DMS153 treated with DMSO at 0.1 percent for 48 hours (cell line): ENCODE data around the gene RALGPS1.

Source experiments
- DNase-seq: peaks from one replicate; lab custom pipeline; 2025; ENCODE audit not compliant: unreplicated experiment; lab: John Stamatoyannopoulos, UW

The RALGPS1 gene

DNA sequence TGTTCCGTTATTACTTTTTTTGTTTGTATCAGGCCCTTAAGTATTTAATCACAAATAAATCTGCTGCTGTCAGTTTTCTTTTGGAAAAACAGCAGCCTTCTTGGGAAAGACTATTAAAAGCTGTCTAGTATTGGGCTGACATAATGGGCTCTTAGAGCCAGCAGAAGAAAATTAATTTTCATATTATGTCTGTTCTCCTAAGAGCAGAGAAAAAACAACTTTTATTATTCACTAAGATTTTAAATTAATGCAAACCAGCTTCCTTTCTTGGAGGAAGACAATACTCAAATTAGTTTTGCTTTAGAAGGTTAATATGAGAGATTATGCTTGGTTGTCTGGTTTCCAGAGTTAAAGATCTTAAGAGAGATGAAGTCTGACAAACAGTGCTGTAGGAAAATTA lies 319.4 kb downstream of the RALGPS1 start:
- no peak for DNase-seq

DNA sequence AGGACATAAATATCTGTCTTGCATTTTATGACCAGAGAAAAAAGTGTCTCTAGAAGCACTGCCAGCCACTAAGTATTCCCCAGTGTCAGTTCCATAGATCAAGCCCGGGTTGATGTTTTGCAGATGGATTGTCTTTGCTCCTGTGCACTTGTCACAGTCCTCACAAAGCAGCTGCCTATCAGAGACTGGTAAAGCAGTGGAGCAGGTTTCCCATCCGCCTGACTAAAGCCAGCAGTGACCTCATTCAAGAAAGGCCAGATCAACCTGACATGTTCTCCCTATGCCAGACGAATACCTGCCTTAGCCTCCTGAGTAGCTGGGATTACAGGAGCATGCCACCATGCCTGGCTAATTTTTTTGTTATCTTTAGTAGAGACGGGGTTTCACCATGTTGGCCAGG lies 323.2 kb downstream of the RALGPS1 start:
- DNase-seq, result no peak

DNA sequence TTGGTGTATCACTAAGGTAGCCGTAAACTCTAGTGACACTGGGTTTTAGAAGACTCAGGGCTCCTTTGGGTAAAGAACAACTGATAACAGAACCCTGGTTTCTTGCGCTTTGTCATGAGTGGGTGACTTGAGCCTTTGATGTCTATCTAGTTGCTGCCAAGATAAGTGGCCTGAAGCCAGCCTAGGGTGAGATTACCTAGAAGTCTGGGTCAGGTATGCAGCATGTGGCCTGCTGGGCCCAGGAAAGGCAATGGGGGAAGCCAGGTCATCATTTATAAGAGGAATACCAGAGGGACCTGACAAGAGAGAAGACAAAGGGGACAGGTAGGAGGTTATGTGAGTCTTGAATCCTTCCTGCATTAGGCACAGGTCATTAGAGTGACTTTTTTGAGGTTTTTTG lies 326.8 kb downstream of the RALGPS1 start:
- no peak for DNase-seq

DNA sequence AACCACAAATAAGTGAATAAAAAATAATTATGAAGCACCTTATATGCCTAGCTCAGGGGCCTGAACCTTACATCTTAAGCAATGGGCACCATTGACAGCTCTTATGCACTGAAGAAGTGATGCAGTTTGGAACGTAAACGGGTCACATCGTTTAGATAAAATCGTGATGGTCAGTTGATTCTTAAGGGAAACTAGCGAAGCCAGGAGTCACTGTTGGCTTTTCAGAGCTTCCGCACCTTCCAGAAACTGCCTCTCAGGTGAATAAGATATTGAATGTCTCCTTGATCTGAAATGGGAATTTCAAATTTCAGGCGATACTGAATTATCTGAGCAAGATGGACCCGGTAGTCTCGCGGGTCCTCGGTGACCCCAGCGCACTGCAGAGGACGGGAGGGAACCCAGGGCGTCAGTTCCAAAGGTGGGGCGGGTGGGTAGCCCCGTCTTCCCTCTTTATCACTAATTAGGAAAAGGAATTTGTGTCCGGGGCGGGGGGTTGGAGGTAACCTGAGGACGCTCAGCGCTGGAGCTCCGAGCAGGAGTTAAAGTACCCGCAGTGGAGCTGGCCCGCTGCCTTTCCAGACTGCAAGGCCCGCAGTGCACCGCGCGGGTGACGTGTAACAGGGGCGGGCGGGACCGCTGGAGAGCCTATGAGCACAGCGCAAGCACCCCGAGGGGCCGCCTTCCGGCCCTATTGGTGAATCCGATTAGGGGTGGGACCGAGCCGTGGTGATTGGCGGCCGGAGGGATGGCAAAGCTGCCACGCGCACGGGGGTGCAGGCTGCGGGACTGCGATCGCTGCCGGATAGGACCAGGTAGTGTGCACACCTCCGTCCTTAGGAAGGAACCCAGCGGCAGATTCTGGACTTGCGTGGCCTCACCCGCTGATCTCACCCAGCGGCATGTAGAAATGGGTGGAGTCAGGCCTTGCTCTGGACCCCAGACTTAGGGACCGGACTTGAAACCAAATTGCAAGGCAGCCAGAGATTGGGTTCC lies 330.3 kb downstream of the RALGPS1 start:
- DNase-seq, result peak; percentile 75

DNA sequence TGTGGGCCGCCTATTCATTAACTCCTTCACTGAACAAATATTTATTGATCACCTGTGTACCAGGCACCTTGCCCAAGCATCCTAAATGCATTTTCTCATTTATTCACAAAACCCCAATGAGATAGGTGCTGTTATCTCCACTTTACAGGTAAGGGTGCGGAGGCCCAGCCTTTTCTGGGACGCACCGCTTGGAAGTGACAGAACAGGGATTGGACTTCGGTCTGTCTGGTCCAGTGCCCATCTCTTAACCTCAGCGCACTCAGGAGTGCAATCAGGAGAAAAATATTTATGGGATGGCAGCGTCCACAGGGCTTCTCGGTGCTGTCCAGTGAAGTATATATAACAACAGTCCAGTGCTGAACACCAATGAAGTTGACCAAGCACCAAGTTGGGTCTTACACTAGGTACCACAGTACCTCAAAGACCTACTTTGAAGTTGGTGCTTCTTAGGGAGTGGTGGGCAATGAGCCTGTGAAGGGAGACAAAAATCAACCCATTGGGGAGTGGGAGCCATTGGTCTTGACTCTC lies 331.1 kb downstream of the RALGPS1 start:
- DNase-seq, result no peak

DNA sequence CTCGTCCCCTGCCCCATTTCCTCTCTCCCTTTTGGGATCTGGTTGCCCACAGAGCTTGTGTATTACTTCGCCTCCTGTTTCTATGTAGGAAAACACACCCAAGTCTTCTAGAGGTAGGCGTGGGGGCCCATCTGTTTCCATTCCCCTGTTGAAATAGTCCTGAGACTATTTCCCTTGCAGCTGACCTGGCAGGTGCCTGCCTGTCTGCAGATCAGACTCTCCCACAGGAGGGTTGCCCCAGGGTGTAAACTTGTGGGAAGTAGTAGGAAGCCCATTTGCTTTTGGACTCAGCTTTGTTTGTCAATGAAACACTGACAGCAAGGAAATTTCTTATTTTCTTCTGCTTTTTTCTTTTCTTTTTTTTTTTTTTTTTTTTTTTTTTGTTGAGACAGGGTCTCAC lies 333.7 kb downstream of the RALGPS1 start:
- DNase-seq, result no peak

DNA sequence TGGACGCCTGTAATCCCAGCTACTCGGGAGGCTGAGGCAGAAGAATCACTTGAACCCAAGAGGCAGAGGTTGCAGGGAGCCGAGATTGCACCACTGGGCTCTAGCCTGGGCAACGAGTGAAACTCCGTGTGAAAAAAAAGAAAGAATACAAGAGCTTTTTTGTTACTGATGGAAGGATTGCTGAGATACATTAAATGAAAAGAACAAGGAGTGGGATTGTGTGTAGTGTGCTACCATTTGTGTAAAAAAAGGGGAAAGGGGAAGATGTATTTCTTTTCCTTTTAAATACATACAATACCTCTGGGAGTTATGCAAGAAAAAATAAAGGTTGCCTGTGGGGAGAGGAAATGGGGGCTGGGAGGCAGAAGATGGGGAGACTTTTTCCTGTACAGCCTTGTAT lies 335.3 kb downstream of the RALGPS1 start:
- DNase-seq, result no peak

DNA sequence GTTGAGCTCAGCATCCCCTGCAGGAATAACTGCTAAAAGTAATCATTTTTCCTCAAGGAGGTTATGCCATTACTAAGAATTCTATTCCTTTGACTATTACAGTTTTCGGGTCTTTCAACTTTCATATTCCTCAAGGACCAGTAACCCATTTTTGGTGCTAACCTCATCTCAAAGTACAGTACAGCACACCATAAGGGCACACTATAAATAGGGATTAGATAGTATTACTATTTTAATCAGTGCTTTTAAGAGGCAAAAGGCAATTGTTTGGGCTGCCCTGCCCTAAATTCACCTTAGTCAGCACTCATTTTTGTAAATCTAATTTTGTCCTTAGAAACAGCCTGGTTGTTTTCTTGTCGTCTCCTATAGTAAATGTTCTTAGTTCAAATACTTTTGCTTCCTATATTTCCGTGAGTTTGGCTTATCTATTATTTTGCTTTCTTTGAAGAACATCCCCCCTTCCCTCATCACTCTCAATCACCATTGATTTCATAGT lies 336.4 kb downstream of the RALGPS1 start:
- no peak for DNase-seq

DNA sequence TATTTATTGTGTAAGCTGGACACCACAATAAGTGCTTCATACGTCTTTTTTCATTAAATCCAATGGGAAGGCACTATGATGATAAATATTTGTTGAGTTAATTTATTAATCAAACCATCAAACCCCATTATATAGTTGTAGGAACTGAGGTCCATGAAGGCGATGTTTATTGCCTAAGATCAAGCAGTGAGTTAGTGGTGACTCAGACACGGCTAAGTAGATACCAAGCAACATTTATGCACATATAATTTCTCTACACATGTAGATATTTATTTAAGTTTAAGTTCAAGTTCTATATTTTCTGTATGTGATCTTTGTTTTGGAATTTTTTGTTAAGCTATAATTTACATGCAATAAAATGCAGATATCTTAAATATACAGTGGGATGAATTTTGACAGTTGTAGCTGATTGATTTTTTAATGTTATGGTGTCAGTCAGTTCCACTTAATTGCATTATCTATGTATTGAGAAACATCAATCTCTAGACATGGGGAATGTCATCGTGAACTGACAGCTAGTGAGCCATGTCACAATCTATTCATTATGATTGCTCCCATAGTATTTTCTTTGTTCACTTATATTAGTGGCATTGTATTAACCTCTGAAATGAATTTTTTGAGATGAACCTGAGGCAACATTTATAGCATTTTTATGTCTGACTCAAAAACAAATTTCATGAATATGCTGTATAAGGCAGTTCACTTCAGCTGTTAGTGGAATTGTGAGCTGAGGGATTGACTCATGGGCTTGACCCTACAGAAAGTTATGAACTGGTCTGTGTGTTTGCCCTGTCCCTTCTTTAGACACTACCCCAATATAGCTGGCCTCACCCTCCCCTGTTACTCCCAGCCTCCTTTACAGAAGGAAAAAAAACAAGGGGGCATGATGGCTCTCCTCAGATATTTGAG lies 338.1 kb downstream of the RALGPS1 start:
- no peak for DNase-seq

DNA sequence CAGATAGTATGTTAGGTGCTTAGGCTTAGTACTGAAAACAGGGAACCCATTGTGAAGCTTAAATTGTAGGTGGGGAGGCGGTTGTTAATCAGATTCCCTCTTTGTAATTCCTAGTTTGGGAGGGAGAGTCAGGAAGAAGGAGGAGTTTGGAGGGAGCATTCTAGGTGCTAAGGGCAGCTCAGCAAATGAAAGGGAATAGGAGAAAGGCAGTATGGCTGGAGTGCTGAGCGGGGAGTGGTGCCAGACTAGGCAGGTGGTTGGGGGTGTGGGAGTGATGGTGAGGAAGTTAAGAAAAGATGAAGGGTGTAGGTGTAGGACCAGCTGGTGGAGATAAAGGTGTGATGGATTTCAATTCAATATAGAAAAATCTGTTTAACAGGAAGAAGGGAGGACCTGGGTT lies 338.9 kb downstream of the RALGPS1 start:
- DNase-seq, result no peak

DNA sequence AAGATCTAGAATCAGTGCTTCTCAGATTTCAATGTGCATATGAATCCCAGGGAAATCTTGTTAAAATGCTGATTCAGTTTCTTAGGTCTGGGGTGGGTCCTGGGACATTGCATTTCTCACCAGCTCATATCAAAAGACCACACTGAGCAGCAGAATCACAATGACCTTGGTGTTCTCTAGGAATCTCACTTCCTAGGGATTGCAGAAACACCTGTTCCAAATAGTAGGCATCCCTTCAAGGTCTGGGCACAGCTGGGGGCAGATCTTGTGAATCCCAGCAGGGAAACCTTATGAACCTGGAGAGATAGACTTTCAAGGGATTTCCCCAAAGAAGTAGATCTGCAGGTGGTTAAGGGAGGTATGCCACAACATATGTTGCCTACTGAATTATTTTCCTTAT lies 341.1 kb downstream of the RALGPS1 start:
- DNase-seq, result no peak

DNA sequence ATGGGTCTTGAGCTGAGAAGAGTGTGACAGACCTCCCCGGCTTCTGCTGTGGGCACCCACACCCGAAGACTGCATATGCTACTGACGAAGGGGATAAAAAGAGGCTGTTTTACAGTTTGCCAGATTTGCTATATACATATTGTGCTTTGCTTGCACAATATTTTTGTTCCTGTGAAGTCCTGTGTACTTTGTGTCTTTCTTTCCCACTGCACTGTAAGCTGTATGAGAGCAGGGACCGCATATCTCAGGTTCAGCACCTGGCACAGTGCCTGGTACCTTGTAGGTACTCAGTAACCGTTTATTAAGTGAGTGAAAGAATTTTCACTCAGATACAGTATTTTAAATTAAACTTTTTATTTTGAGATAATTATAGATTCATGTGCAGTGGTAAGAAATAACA lies 341.7 kb downstream of the RALGPS1 start:
- no peak for DNase-seq

DNA sequence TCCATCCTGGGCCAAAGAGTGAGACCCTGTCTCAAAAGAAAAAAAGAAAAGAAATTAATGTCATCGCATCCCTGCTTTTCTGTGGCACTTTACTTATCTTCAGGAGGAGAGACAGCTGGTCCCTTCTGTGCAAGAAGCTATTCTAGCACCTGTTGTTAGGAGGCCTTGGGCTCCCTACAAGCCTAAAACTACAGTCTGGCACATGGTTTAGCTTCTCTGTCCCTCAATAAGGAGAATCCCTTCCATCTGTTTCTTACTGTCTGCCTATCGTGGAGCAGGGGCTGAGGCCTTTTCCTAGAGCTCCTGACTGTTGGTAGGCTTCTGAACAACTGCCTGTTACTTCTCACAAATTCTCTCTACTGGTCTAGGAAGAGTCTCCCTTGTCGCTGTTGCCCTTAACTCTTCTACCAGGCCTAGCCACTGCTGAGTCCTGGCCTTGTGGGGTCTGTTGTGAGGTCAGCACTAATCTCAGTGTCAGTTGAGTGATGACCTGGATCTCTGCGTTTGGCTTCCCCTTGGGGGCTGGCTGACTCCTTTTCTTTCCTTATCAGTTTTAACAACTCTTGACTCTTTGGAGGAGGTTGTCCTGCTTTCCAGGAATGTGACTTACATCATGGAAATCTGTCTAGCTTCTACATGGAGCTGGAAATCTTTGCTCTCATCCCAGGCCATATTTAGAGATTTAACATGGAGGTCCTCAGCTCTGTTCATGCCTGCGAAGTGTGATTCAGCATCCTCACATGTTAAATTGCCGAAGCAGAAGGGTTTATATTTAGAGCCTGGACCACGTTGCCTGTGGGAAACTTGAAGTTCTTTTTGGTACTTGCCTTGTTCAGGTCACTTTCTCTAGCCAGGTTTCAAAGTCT lies 344.3 kb downstream of the RALGPS1 start:
- no peak for DNase-seq

DNA sequence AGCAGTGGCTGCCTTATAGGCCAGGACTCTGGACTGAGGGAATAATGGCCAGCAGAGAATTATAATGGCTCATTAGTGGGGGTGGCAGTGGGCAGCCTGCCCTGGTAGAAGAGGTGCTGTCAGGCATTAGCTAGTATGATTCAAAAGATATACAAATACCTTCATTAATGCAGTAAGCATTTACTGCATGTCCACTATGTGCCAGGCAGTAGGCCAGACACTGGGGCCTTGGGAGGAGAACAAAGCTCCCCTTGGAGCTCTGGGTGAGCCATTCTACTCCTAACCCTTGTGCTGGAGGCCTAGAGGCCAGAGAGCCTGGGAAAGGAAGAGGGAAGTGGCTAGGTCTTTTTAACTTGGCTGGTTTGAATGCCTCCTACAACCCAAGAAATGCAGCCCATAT lies 348.0 kb downstream of the RALGPS1 start:
- no peak for DNase-seq

DNA sequence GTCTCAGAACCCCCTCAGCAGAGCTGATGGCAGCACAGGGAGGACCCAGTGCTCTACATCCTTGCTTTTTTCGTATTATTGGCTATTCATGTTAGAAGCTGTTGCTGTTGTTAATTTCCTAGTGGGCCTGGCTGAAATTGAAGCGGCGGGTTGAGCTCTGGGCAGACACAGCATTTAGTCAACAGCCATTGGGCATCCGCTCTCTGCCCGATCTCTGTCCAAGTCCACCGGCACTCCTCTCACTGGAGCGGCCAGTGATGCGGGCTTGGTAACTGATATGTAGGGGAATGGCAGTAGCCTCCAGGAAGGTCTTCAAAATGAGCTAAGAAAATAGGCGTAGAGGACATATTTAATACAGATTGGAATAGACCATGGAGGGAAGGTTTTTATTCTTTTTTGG lies 348.7 kb downstream of the RALGPS1 start:
- no peak for DNase-seq

DNA sequence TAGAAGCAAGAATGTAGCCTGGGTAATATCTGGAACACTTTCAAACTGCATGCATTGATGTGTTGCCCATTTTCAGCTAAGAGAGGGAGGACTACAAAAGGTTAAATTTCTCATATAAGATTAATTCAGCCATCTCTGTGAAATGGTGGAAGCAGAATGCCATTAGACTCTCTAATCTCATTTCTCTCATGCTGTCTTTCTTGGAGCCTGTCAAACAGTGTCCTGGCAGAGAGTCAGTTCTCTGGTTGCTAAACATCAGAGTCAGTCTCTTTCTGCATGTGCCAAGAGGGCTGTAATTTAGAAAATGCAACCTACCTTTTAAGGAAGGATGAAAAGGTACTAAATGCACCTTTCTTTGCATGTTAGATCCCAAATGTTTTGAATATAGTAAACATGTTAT lies 349.1 kb downstream of the RALGPS1 start:
- DNase-seq, result no peak

DNA sequence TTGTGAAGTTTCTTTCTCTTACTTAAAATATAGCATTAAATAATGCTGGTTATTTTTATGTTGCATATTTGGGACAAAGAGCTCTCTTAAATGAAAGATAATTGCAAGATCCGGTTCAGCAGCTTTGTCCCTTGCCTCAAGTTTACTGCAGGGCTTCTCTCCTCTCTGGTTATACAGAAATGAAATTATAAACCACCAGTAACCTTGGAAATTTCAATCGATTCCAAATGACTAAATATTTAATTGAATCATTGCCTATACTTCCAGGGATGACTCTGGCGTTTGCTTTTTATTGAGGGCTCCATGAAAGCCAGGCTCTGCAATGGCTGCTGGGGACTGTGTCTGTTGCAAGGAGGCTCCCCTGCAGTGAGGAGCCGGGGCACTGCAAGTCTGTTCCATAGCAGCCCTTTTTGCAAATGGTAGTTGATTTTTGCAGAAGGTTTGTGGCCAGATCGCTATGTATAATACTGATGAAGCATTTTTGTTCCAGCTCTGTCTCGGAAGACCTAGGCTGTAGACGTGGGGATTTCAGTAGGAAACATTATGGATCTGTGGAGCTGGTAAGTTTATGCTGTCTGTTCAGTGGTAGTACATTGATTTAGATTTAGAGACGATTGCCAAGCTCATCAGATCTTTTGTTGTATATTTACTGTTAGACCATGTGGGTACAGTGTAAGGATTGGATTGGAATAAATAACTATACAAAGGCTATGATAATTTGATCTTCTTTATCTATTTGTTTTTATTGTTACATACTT lies 350.1 kb downstream of the RALGPS1 start, which contains the start of gene GARNL3:
Gene GARNL3, plus strand, starts transcription at position 313 of the 758 bp plus-strand sequence. Its CDS starts 104 bp downstream, at position 417.
- DNase-seq, result no peak

DNA sequence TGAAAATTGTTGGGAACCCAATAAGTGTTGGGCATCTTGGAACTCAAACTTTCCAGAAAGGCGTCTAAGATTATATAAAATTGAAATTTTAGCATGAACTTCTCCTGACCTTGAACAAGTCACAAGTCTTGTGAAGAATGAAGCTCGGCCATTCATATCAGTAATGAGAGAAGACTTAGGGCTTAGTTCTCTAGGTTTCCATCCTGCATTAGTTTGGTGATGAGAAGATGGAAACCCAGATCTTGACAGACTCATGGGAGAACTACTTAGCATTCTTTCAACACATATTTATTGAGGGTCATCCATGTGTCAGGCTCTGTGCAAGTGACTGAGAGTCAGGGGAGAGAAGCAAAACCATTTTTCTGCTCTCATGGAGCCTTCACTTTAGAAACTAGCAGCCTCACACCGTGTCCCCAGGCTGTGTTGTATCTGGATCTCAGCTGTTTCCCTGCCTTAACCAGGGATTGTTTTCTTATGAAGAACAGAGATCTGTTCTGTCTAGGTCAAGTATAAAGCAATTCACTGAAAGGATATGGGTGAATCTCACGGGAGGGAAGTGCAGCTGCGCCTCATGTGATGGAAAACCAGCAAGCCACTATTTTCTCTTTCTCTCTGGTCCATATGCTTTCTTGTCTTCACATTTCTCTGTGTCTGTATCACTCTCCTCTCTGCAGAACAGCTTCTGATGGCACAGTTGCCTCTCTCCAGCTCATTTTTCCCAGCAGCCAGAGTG lies 353.4 kb downstream of the RALGPS1 start:
- DNase-seq, result no peak

DNA sequence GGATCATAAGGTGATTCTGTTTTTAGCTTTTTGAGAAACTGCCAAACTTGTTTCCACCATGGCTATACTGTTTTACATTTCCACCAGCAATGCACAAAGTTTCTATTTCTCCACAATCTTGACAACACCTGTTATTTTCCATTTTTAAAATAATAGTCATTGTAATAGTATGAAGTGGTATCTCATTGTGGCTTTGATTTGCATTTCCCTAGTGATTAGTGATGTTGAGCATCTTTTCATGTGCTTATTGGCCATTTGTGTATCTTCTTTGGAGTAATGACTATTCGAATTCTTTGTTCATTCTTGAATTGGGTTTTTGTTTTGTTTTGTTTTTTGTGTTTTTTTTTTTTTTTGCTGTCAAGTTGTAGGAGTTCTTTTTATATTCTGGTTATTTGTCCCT lies 354.9 kb downstream of the RALGPS1 start:
- DNase-seq, result no peak
